Testis (tissue), 2 donors: ENCODE measurements around the gene POT1.

Source experiments
- POLR2A ChIP-seq: fragments of 450-650 bp; IDR thresholded peaks from one replicate; pipeline ENCODE4 v1.6.1; 2017; ENCODE audit warnings: antibody characterized with exemption, mild to moderate bottlenecking, moderate library complexity
- TF ChIP-seq, protein P1 (sequence below), 3 experiments: fragments of 450-650 bp in 2 of 3; fragments of 200-600 bp in 1 of 3; sonication (generic) in 1 of 3; IDR thresholded peaks; one replicate each; pipeline ENCODE4 v1.5.1; 2016 to 2019; ENCODE audit warnings: antibody characterized with exemption in 3 of 3, mild to moderate bottlenecking in 2 of 3, moderate library complexity in 1 of 3

GRCh38 chr7:124938128-124938527, 8.5 kb upstream of the POT1 start:
- TF ChIP-seq POLR2A: no peak
- TF ChIP-seq, protein P1, sequence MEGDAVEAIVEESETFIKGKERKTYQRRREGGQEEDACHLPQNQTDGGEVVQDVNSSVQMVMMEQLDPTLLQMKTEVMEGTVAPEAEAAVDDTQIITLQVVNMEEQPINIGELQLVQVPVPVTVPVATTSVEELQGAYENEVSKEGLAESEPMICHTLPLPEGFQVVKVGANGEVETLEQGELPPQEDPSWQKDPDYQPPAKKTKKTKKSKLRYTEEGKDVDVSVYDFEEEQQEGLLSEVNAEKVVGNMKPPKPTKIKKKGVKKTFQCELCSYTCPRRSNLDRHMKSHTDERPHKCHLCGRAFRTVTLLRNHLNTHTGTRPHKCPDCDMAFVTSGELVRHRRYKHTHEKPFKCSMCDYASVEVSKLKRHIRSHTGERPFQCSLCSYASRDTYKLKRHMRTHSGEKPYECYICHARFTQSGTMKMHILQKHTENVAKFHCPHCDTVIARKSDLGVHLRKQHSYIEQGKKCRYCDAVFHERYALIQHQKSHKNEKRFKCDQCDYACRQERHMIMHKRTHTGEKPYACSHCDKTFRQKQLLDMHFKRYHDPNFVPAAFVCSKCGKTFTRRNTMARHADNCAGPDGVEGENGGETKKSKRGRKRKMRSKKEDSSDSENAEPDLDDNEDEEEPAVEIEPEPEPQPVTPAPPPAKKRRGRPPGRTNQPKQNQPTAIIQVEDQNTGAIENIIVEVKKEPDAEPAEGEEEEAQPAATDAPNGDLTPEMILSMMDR (IDR thresholded peaks at IDR 0.05): no peak
